WTC11 (cell line): ENCODE results near the gene PNLIP. TPM values are rescaled to one million over a fixed set of nuclear protein-coding genes. Genes with fewer than 3 reads are reported as not detected.
A peak's percentile ranks its signal among the peaks of the same experiment; 100 is the strongest.

Source experiments
- ATAC-seq: fragments of 200-7000 bp; cut with Tn5 transposase; 2 replicates; pipeline ENCODE4 v1.10.0; 2021; ENCODE audit warnings: mild to moderate bottlenecking, moderate library complexity
- CTCF ChIA-PET: fragments of 300-600 bp; sonication (Branson Sonifier 250); formaldehyde crosslinking; loops from one replicate; lab custom pipeline; 2021; ENCODE audit warnings: antibody characterized with exemption; lab: Charles Lee
- POLR2A ChIA-PET: fragments of 350-600 bp; sonication (Branson Sonifier 250); formaldehyde crosslinking; loops from one replicate; lab custom pipeline; 2021; ENCODE audit warnings: antibody characterized with exemption; lab: Charles Lee
- DNase-seq: peaks from one replicate; pipeline ENCODE4 v3.0.0; 2021; ENCODE audit warnings: low spot score
- H3K27ac Mint-ChIP-seq: 2 replicates; pipeline ENCODE4 v1.8.0; 2021; ENCODE audit warnings: mixed read lengths
- H3K27me3 Mint-ChIP-seq: 2 replicates; pipeline ENCODE4 v1.8.0; 2021; ENCODE audit warnings: low read depth, mild to moderate bottlenecking, moderate library complexity, mixed read lengths
- H3K36me3 Mint-ChIP-seq: 2 replicates; pipeline ENCODE4 v1.8.0; 2021; ENCODE audit warnings: mixed read lengths
- H3K4me1 Mint-ChIP-seq: 2 replicates; pipeline ENCODE4 v1.8.0; 2022; ENCODE audit warnings: mixed read lengths
- H3K4me3 Mint-ChIP-seq: 2 replicates; pipeline ENCODE4 v1.8.0; 2021; ENCODE audit warnings: mild to moderate bottlenecking, moderate library complexity, mixed read lengths
- H3K9me3 Mint-ChIP-seq: 2 replicates; pipeline ENCODE4 v1.8.0; 2021; ENCODE audit warnings: mixed read lengths
- ATF2 ChIP-seq: sonication (generic); formaldehyde crosslinking; IDR thresholded peaks from 2 replicates; pipeline ENCODE4 v1.8.1; 2022; ENCODE audit warnings: low read depth, missing genetic modification reagents, borderline replicate concordance
- CREB1 ChIP-seq: sonication (generic); formaldehyde crosslinking; IDR thresholded peaks from 2 replicates; pipeline ENCODE4 v1.8.0; 2023; ENCODE audit warnings: mild to moderate bottlenecking, missing genetic modification reagents
- EMX1 ChIP-seq: fragments of 250-450 bp; sonication (Bioruptor Pico); IDR thresholded peaks from 2 replicates; pipeline ENCODE4 v1.8.0; 2021; ENCODE audit warnings: mild to moderate bottlenecking
- FOXK1 ChIP-seq: sonication (generic); formaldehyde crosslinking; IDR thresholded peaks from 2 replicates; pipeline ENCODE4 v1.8.0; 2022; ENCODE audit warnings: mild to moderate bottlenecking, moderate library complexity, missing genetic modification reagents
- IRF2 ChIP-seq: sonication (generic); formaldehyde crosslinking; IDR thresholded peaks from 2 replicates; pipeline ENCODE4 v1.8.0; 2022; ENCODE audit warnings: low read depth, missing genetic modification reagents, borderline replicate concordance
- KAT7 ChIP-seq: sonication (generic); formaldehyde crosslinking; IDR thresholded peaks from 2 replicates; pipeline ENCODE4 v1.8.1; 2023; ENCODE audit warnings: missing genetic modification reagents, mild to moderate bottlenecking, borderline replicate concordance
- NFE2L1 ChIP-seq: sonication (generic); formaldehyde crosslinking; IDR thresholded peaks from 2 replicates; pipeline ENCODE4 v1.8.1; 2023; ENCODE audit warnings: missing genetic modification reagents
- TEAD4 ChIP-seq: sonication (generic); formaldehyde crosslinking; IDR thresholded peaks from 2 replicates; pipeline ENCODE4 v1.8.0; 2022; ENCODE audit warnings: mild to moderate bottlenecking, missing genetic modification reagents
- ZNF317 ChIP-seq: sonication (generic); formaldehyde crosslinking; IDR thresholded peaks from 2 replicates; pipeline ENCODE4 v1.8.1; 2023; ENCODE audit warnings: low read depth, mild to moderate bottlenecking, moderate library complexity, missing genetic modification reagents, borderline replicate concordance
- ZNF396 ChIP-seq: fragments of 250-450 bp; sonication (Bioruptor Pico); IDR thresholded peaks from 2 replicates; pipeline ENCODE4 v1.8.0; 2021; ENCODE audit warnings: mild to moderate bottlenecking, moderate library complexity, borderline replicate concordance
- ZNF416 ChIP-seq: fragments of 250-450 bp; sonication (Bioruptor Pico); IDR thresholded peaks from 2 replicates; pipeline ENCODE4 v1.9.0; 2021; ENCODE audit warnings: mild to moderate bottlenecking, inconsistent platforms
- ZNF425 ChIP-seq: fragments of 250-450 bp; sonication (Bioruptor Pico); conservative IDR thresholded peaks from 2 replicates; pipeline ENCODE4 v1.9.0; 2021; ENCODE audit warnings: mild to moderate bottlenecking
- ZNF512 ChIP-seq: sonication (generic); formaldehyde crosslinking; IDR thresholded peaks from 2 replicates; pipeline ENCODE4 v1.8.1; 2022; ENCODE audit warnings: missing genetic modification reagents, borderline replicate concordance
- total RNA-seq: library from RNA; stranded (reverse); gene quantifications from 3 replicates; pipeline ENCODE4 v1.2.3, GENCODE V29; 2021
- TF ChIP-seq, protein P1 (sequence below): sonication (generic); formaldehyde crosslinking; IDR thresholded peaks from 2 replicates; pipeline ENCODE4 v1.8.1; 2022; ENCODE audit warnings: mild to moderate bottlenecking, missing genetic modification reagents, moderate library complexity, borderline replicate concordance
- TF ChIP-seq, protein P2 (sequence below): fragments of 250-450 bp; sonication (Bioruptor Pico); IDR thresholded peaks from 2 replicates; pipeline ENCODE4 v2.1.2; 2022; ENCODE audit warnings: mild to moderate bottlenecking, moderate library complexity
- TF ChIP-seq, protein P3 (sequence below): sonication (generic); formaldehyde crosslinking; IDR thresholded peaks from 2 replicates; pipeline ENCODE4 v1.8.0; 2023; ENCODE audit warnings: missing genetic modification reagents, mild to moderate bottlenecking, borderline replicate concordance

Gene PNLIP
- total RNA-seq, 1 experiment from 2014 or later, result 1.6 TPM

DNA sequence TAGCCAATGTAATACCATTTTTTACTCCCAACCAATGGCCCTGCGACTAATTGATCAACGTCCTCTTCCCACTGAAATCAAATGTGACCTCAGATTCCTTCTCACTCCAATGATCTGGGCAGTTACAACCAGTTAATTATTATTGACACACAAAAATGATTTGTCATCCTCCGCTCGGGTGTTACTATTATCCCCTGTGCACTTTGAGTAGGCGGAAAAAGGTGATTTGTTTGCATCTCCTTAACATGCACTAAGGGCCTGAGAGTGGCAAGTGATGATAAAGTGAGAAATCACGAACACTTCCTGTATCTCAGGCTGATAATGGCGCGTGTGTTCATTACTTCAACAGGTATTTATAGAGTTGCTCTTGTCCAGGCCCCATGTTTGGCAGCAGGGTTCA lies 40.9 kb upstream of the PNLIP start (continued):
- TF ChIP-seq ATF2 (CRISPR knock-in tag) (no peak), NFE2L1 (CRISPR knock-in tag) (no peak), IRF2 (CRISPR knock-in tag) (no peak), ZNF317 (CRISPR knock-in tag) (no peak)

GRCh38 chr10:116510565-116510964 lies 35.2 kb upstream of the PNLIP start:
- TF ChIP-seq TEAD4 (no peak), FOXK1 (CRISPR knock-in tag) (no peak)
- TF ChIP-seq, protein P1, sequence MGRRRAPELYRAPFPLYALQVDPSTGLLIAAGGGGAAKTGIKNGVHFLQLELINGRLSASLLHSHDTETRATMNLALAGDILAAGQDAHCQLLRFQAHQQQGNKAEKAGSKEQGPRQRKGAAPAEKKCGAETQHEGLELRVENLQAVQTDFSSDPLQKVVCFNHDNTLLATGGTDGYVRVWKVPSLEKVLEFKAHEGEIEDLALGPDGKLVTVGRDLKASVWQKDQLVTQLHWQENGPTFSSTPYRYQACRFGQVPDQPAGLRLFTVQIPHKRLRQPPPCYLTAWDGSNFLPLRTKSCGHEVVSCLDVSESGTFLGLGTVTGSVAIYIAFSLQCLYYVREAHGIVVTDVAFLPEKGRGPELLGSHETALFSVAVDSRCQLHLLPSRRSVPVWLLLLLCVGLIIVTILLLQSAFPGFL, result no peak
- ChIA-PET POLR2A (no interaction called here), CTCF (interaction anchor here (0.9 kb wide), 1 partner anchor 64 kb away, joined by 3 read pairs; no protein-coding TSS in a partner anchor)
- ATAC-seq, result no peak
- H3K27ac Mint-ChIP-seq, result no peak overlapping the region
- H3K36me3 Mint-ChIP-seq, result no peaks in the 10 kb centered on the region
- peaks cover 8% of the 10 kb centered on the region for H3K9me3 Mint-ChIP-seq
- no peaks in the 10 kb centered on the region for H3K27me3 Mint-ChIP-seq
- DNase-seq, result no peak
- no peak overlapping the region for H3K4me3 Mint-ChIP-seq
- H3K4me1 Mint-ChIP-seq, result no peaks in the 10 kb centered on the region

DNA sequence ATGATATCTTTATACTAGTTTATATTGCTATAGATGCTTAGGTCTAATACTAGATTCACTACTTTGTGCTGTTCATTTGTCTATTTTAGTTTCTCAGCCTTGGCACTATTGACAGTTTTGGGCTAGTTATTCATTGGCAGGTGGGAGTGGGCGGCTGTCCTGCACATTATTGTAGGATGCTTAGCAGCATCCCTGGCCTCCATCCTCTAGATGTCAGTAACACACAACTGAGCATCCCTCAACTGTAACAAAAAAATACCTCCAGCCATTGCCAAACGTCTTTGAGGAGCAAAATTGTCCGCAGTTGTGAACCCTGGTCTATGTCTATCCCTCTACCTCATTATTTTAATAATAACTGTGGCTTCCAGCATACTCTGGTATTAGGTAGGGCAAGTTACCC lies 34.4 kb upstream of the PNLIP start:
- ATAC-seq (peak; percentile 67), DNase-seq (no peak)
- POLR2A ChIA-PET, result no interaction called here
- no peak overlapping the region for H3K27ac Mint-ChIP-seq
- CTCF ChIA-PET, result no interaction called here
- H3K27me3 Mint-ChIP-seq, result no peaks in the 10 kb centered on the region
- H3K9me3 Mint-ChIP-seq, result peaks cover 8% of the 10 kb centered on the region
- TF ChIP-seq, protein P2, sequence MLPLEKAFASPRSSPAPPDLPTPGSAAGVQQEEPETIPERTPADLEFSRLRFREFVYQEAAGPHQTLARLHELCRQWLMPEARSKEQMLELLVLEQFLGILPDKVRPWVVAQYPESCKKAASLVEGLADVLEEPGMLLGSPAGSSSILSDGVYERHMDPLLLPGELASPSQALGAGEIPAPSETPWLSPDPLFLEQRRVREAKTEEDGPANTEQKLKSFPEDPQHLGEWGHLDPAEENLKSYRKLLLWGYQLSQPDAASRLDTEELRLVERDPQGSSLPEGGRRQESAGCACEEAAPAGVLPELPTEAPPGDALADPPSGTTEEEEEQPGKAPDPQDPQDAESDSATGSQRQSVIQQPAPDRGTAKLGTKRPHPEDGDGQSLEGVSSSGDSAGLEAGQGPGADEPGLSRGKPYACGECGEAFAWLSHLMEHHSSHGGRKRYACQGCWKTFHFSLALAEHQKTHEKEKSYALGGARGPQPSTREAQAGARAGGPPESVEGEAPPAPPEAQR (CRISPR knock-in tag), result no peak
- TF ChIP-seq CREB1 (CRISPR knock-in tag), result no peak
- TF ChIP-seq ZNF416, result no peak
- no peak for TF ChIP-seq KAT7 (CRISPR knock-in tag)
- no peak for TF ChIP-seq FOXK1 (CRISPR knock-in tag)
- no peak for TF ChIP-seq ZNF396
- TF ChIP-seq ZNF512 (CRISPR knock-in tag), result no peak
- TF ChIP-seq EMX1, result no peak
- TF ChIP-seq, protein P3, sequence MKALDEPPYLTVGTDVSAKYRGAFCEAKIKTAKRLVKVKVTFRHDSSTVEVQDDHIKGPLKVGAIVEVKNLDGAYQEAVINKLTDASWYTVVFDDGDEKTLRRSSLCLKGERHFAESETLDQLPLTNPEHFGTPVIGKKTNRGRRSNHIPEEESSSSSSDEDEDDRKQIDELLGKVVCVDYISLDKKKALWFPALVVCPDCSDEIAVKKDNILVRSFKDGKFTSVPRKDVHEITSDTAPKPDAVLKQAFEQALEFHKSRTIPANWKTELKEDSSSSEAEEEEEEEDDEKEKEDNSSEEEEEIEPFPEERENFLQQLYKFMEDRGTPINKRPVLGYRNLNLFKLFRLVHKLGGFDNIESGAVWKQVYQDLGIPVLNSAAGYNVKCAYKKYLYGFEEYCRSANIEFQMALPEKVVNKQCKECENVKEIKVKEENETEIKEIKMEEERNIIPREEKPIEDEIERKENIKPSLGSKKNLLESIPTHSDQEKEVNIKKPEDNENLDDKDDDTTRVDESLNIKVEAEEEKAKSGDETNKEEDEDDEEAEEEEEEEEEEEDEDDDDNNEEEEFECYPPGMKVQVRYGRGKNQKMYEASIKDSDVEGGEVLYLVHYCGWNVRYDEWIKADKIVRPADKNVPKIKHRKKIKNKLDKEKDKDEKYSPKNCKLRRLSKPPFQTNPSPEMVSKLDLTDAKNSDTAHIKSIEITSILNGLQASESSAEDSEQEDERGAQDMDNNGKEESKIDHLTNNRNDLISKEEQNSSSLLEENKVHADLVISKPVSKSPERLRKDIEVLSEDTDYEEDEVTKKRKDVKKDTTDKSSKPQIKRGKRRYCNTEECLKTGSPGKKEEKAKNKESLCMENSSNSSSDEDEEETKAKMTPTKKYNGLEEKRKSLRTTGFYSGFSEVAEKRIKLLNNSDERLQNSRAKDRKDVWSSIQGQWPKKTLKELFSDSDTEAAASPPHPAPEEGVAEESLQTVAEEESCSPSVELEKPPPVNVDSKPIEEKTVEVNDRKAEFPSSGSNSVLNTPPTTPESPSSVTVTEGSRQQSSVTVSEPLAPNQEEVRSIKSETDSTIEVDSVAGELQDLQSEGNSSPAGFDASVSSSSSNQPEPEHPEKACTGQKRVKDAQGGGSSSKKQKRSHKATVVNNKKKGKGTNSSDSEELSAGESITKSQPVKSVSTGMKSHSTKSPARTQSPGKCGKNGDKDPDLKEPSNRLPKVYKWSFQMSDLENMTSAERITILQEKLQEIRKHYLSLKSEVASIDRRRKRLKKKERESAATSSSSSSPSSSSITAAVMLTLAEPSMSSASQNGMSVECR, result no peak
- TF ChIP-seq ZNF425 (CRISPR knock-in tag), result no peak
- H3K4me1 Mint-ChIP-seq, result no peaks in the 10 kb centered on the region
- H3K36me3 Mint-ChIP-seq, result no peaks in the 10 kb centered on the region
- H3K4me3 Mint-ChIP-seq, result no peak overlapping the region
